ENCODE data around the gene ADA. TPM values are rescaled to one million over a fixed set of nuclear protein-coding genes. Genes with fewer than 3 reads are reported as not detected.
A peak's percentile ranks its signal among the peaks of the same experiment; 100 is the strongest.

ADA gene
- total RNA-seq, 4 donors from 2014 or later, result 11.1 to 14.9 (median 12.4) TPM

- peaks cover 0 to 71% (median 22%) of the 10 kb centered on the region in 4 donors for H3K4me1 ChIP-seq
- 63 to 71% methylated on average over 7 of the region's 7 CpGs for WGBS, 2 donors
- DNase-seq (ENCODE audit: low spot score in 2 of 2), result peak in 1 of 2 donors; percentile 54
- H3K27ac ChIP-seq, result peak overlapping the region in 3 of 4 donors; percentile 11 to 84 (median 77)
- TF ChIP-seq, protein P1, sequence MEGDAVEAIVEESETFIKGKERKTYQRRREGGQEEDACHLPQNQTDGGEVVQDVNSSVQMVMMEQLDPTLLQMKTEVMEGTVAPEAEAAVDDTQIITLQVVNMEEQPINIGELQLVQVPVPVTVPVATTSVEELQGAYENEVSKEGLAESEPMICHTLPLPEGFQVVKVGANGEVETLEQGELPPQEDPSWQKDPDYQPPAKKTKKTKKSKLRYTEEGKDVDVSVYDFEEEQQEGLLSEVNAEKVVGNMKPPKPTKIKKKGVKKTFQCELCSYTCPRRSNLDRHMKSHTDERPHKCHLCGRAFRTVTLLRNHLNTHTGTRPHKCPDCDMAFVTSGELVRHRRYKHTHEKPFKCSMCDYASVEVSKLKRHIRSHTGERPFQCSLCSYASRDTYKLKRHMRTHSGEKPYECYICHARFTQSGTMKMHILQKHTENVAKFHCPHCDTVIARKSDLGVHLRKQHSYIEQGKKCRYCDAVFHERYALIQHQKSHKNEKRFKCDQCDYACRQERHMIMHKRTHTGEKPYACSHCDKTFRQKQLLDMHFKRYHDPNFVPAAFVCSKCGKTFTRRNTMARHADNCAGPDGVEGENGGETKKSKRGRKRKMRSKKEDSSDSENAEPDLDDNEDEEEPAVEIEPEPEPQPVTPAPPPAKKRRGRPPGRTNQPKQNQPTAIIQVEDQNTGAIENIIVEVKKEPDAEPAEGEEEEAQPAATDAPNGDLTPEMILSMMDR (IDR thresholded peaks at IDR 0.05), result no peak
- peak in 1 of 2 donors; percentile 36 for TF ChIP-seq EP300 (IDR thresholded peaks at IDR 0.05)
- TF ChIP-seq POLR2A (IDR thresholded peaks at IDR 0.05), result no peak
- no peaks in the 10 kb centered on the region for H3K9me3 ChIP-seq
- no peak overlapping the region for H3K4me3 ChIP-seq
- H3K36me3 ChIP-seq, result no peaks in the 10 kb centered on the region
- H3K27me3 ChIP-seq, result no peaks in the 10 kb centered on the region
Observed at GRCh38 chr20:44691424-44692423, 40.2 kb upstream of the ADA start.

GRCh38 chr20:44690781-44691423, 39.4 kb upstream of the ADA start:
- Histone ChIP-seq H3K4me3 (no peak overlapping the region), H3K9me3 (no peaks in the 10 kb centered on the region), H3K27ac (peak overlapping the region in 2 of 4 donors; percentile 63 to 84), H3K4me1 (peaks cover 0 to 63% (median 22%) of the 10 kb centered on the region in 4 donors), H3K27me3 (no peaks in the 10 kb centered on the region), H3K36me3 (no peaks in the 10 kb centered on the region)
- no peak for TF ChIP-seq POLR2A (IDR thresholded peaks at IDR 0.05)
- TF ChIP-seq EP300 (IDR thresholded peaks at IDR 0.05), result peak in 1 of 2 donors; percentile 41
- WGBS, 2 donors, result 77 to 83% methylated on average over 9 of the region's 9 CpGs
- no peak for DNase-seq (ENCODE audit: low spot score in 2 of 2)

DNA sequence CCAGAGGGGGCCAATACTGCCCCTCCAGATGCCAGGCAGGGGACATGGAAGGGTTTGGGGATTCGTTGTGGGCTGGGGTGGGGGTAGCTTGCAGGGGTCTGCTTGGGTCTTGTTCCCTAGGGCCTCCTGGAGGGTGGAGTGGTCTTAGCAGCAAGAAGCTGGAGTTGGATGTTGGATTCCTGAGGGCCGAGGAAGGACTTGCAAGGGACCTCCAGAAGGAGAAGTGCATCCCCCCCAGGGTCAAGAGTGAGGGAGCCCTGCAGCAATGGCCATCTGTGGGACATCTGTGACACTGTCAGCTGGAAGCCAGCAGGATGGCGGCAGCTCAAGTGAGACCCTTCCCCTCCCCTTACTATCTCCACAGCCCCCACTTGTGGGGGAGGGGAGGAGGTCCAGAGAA, 38.3 kb upstream of the ADA start:
- H3K27ac ChIP-seq, result peak overlapping the region in 1 of 4 donors; percentile 84
- WGBS, 2 donors, result 65 to 74% methylated on average over 2 to 3 of the region's 3 CpGs
- peaks cover 0 to 62% (median 18%) of the 10 kb centered on the region in 4 donors for H3K4me1 ChIP-seq
- no peaks in the 10 kb centered on the region for H3K36me3 ChIP-seq
- no peaks in the 10 kb centered on the region for H3K27me3 ChIP-seq
- no peak for DNase-seq (ENCODE audit: low spot score in 2 of 2)
- H3K4me3 ChIP-seq, result no peak overlapping the region
- H3K9me3 ChIP-seq, result no peaks in the 10 kb centered on the region
- no peak for TF ChIP-seq EP300 (IDR thresholded peaks at IDR 0.05)
- TF ChIP-seq POLR2A (IDR thresholded peaks at IDR 0.05), result no peak
- TF ChIP-seq, protein P1 (IDR thresholded peaks at IDR 0.05), result no peak

GRCh38 chr20:44688053-44688625, 36.6 kb upstream of the ADA start:
- no peaks in the 10 kb centered on the region for H3K36me3 ChIP-seq
- no peak overlapping the region for H3K4me3 ChIP-seq
- peaks cover 0 to 53% (median 11%) of the 10 kb centered on the region in 4 donors for H3K4me1 ChIP-seq
- DNase-seq (ENCODE audit: low spot score in 2 of 2), result no peak
- 39 to 47% methylated on average over 7 of the region's 7 CpGs for WGBS, 2 donors
- no peak overlapping the region for H3K27ac ChIP-seq
- TF ChIP-seq POLR2A (IDR thresholded peaks at IDR 0.05) (no peak), EP300 (IDR thresholded peaks at IDR 0.05) (no peak)
- TF ChIP-seq, protein P1 (IDR thresholded peaks at IDR 0.05), result no peak
- peaks cover 0 to 4% of the 10 kb centered on the region in 2 donors for H3K27me3 ChIP-seq
- no peaks in the 10 kb centered on the region for H3K9me3 ChIP-seq

DNA sequence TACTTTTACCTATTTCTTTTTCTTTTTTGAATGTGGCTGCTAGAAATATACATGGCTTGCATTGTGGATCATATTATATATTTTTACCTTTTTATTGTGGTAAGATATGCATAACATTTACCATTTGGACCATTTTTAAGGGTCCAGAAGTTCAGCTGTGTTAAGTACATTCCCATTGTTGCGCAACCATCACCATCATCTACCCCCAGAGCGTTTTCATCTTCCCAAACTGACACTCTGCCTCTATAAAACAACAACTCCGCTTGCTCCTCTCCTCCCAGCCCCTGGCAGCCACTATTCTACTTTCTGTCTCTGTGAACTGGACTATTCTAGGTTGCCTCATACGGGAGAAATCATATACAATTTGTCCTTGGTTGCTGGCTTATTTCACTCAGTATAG, 35.4 kb upstream of the ADA start:
- Histone ChIP-seq H3K9me3 (no peaks in the 10 kb centered on the region), H3K27ac (no peak overlapping the region), H3K4me3 (no peak overlapping the region), H3K36me3 (no peaks in the 10 kb centered on the region), H3K4me1 (peaks cover 0 to 41% (median 3%) of the 10 kb centered on the region in 4 donors), H3K27me3 (peaks cover 0 to 5% of the 10 kb centered on the region in 2 donors)
- DNase-seq (ENCODE audit: low spot score in 2 of 2), result no peak
- WGBS, 2 donors, result 87 to 90% methylated on average over 4 of the region's 4 CpGs
- TF ChIP-seq EP300 (IDR thresholded peaks at IDR 0.05), result no peak
- no peak for TF ChIP-seq POLR2A (IDR thresholded peaks at IDR 0.05)
- TF ChIP-seq, protein P1 (IDR thresholded peaks at IDR 0.05), result no peak

Measured in tibial nerve (tissue), 4 donors.